GM12878 (cell line): Measurements from ENCODE around the gene SLC25A30. TPM values are rescaled to one million over a fixed set of nuclear protein-coding genes. Genes with fewer than 3 reads are reported as not detected.

ENCODE experiments used
- ASH2L ChIP-seq: fragments of 300-600, 200-600 bp; sonication (generic); IDR thresholded peaks from 2 replicates; pipeline ENCODE4 v1.6.1; 2017; ENCODE audit warnings: low read depth, mild to moderate bottlenecking, borderline replicate concordance
- ATF2 ChIP-seq: IDR thresholded peaks from 2 replicates; pipeline ENCODE4 v1.6.1; 2012; ENCODE audit warnings: low read length, inconsistent platforms
- BACH1 ChIP-seq: fragments of 450-650 bp; IDR thresholded peaks from 2 replicates; pipeline ENCODE4 v1.6.1; 2017; ENCODE audit warnings: mild to moderate bottlenecking, borderline replicate concordance
- CBFB ChIP-seq: IDR thresholded peaks from 2 replicates; pipeline ENCODE4 v1.6.1; 2016; ENCODE audit warnings: antibody characterized with exemption, low read depth
- ETV6 ChIP-seq, 2 experiments: fragments of 450-650 bp in 1 of 2; IDR thresholded peaks in 1 of 2; conservative IDR thresholded peaks in 1 of 2; 2 replicates each; pipeline ENCODE4 v1.6.1; 2014; ENCODE audit warnings: antibody characterized with exemption in 1 of 2, borderline replicate concordance in 1 of 2, low read depth in 1 of 2, mild to moderate bottlenecking in 1 of 2, moderate library complexity in 1 of 2
- HCFC1 ChIP-seq: fragments of 150-350 bp; IDR thresholded peaks from 2 replicates; pipeline ENCODE4 v1.6.1; 2014; ENCODE audit warnings: low read length
- IRF4 ChIP-seq: IDR thresholded peaks from 2 replicates; pipeline ENCODE4 v1.6.1; 2011; ENCODE audit warnings: low read depth, low read length
- MAX ChIP-seq: IDR thresholded peaks from 2 replicates; pipeline ENCODE4 v1.6.1; 2012; ENCODE audit warnings: low read depth, low read length, improper control_type of control experiment
- MYC ChIP-seq: IDR thresholded peaks from 2 replicates; pipeline ENCODE4 v1.6.1; 2011; ENCODE audit warnings: mild to moderate bottlenecking, low read length, moderate library complexity, inconsistent platforms; ENCODE audit not compliant: insufficient read depth, insufficient replicate concordance, insufficient read length, severe bottlenecking
- PML ChIP-seq: IDR thresholded peaks from 2 replicates; pipeline ENCODE4 v1.6.1; 2012; ENCODE audit warnings: low read length, inconsistent platforms
- POLR2A ChIP-seq: IDR thresholded peaks from 2 replicates; pipeline ENCODE4 v1.6.1; 2011; ENCODE audit warnings: low read depth, mild to moderate bottlenecking, low read length
- RUNX3 ChIP-seq: IDR thresholded peaks from 2 replicates; pipeline ENCODE4 v1.6.1; 2012; ENCODE audit warnings: low read length, inconsistent platforms
- SMARCA5 ChIP-seq: fragments of 450-650 bp; IDR thresholded peaks from 2 replicates; pipeline ENCODE4 v1.6.1; 2017; ENCODE audit warnings: mild to moderate bottlenecking
- SPI1 ChIP-seq: IDR thresholded peaks from 2 replicates; pipeline ENCODE4 v1.6.1; 2011; ENCODE audit warnings: low read depth, mild to moderate bottlenecking, low read length, moderate library complexity, borderline replicate concordance; ENCODE audit not compliant: insufficient read depth
- SREBF1 ChIP-seq: IDR thresholded peaks from 2 replicates; pipeline ENCODE4 v1.6.1; 2012; ENCODE audit warnings: mild to moderate bottlenecking, low read length
- SREBF2 ChIP-seq: IDR thresholded peaks from 2 replicates; pipeline ENCODE4 v1.6.1; 2012; ENCODE audit warnings: mild to moderate bottlenecking, low read length
- SUPT20H ChIP-seq: IDR thresholded peaks from 2 replicates; pipeline ENCODE4 v1.6.1; 2011; ENCODE audit warnings: low read depth, mild to moderate bottlenecking, low read length, moderate library complexity, borderline replicate concordance; ENCODE audit not compliant: control insufficient read depth
- SUZ12 ChIP-seq: fragments of 200-600 bp; sonication (generic); IDR thresholded peaks from one replicate; pipeline ENCODE4 v1.6.1; 2018; ENCODE audit warnings: antibody characterized with exemption, mild to moderate bottlenecking; ENCODE audit not compliant: unreplicated experiment
- YBX1 ChIP-seq: fragments of 450-650 bp; IDR thresholded peaks from 2 replicates; pipeline ENCODE4 v1.6.1; 2016; ENCODE audit warnings: antibody characterized with exemption
- ZNF207 ChIP-seq: fragments of 450-650 bp; IDR thresholded peaks from 2 replicates; pipeline ENCODE4 v1.6.1; 2014; ENCODE audit warnings: antibody characterized with exemption, mild to moderate bottlenecking, borderline replicate concordance
- ZNF217 ChIP-seq: fragments of 450-650 bp; IDR thresholded peaks from 2 replicates; pipeline ENCODE4 v1.6.1; 2017; ENCODE audit warnings: antibody characterized with exemption, mild to moderate bottlenecking
- ZNF24 ChIP-seq: fragments of 450-650 bp; IDR thresholded peaks from 2 replicates; pipeline ENCODE4 v1.6.1; 2017; ENCODE audit warnings: antibody characterized with exemption, mild to moderate bottlenecking
- ZNF622 ChIP-seq: fragments of 450-650 bp; IDR thresholded peaks from 2 replicates; pipeline ENCODE4 v1.6.1; 2017; ENCODE audit warnings: mild to moderate bottlenecking, inconsistent platforms
- polyA plus RNA-seq, 11 experiments: library from polyadenylated mRNA; depleted of rRNA in 4 of 11; unstranded in 6 of 11; stranded (reverse) in 5 of 11; fragments of >200 nt; fragmentation: Nextera tagmentation in 4 of 11; fragmentation: Illumina TruSeq in 1 of 11; extraction: Ambion mirVana in 4 of 11; extraction: Trizol in 1 of 11; gene quantifications; 1 replicate in 1 of 11; 2 replicates in 10 of 11; pipeline versions ENCODE4 v1.2.1 to v1.2.3, GENCODE V29; 2011 to 2016; ENCODE audit warnings: inconsistent platforms in 2 of 11, missing spikeins in 2 of 11, low read depth in 1 of 11
- total RNA-seq, 4 experiments: library from RNA; depleted of rRNA in 3 of 4; stranded (reverse); fragments of >200 nt in 3 of 4; fragmentation: Illumina TruSeq in 1 of 4; extraction: Trizol in 1 of 4; gene quantifications; 2 replicates each; pipeline versions ENCODE4 v1.2.1 to v1.2.3, GENCODE V29; 2013 to 2021
- TF ChIP-seq, protein P1 (sequence below): IDR thresholded peaks from 2 replicates; pipeline ENCODE4 v1.6.1; 2011; ENCODE audit warnings: borderline replicate concordance, low read depth, mild to moderate bottlenecking, moderate library complexity, low read length; ENCODE audit not compliant: insufficient read depth, poor library complexity, severe bottlenecking
- TF ChIP-seq, protein P2 (sequence below): IDR thresholded peaks from 2 replicates; pipeline ENCODE4 v1.6.1; 2012; ENCODE audit warnings: mild to moderate bottlenecking, low read depth, low read length

SLC25A30 gene
- total and polyA plus RNA-seq, 10 of the 15 experiments (the other 5 are each of a cell fraction or from before 2014, with no cell fraction given) = 2.4 to 18.0 (median 8.9) TPM

GRCh38 chr13:45417790-45418534, at the start of gene SLC25A30 (continued):
- TF ChIP-seq MAX (peak; percentile 78; the same call in 1 of the 2 replicates), POLR2A (peak; percentile 71), SREBF1 (no peak), MYC (no peak), ZNF622 (no peak), SREBF2 (no peak), CBFB (no peak), PML (no peak), SUPT20H (no peak), ATF2 (no peak), HCFC1 (no peak), YBX1 (no peak), ASH2L (no peak), SUZ12 (no peak), SPI1 (no peak), ZNF217 (no peak), SMARCA5 (peak; percentile 36; the same call in 1 of the 2 replicates), IRF4 (no peak), RUNX3 (no peak; the same call in 1 of the 2 replicates), ZNF207 (no peak), ETV6 (conservative IDR thresholded peaks at IDR 0.05 in 1 of 2, IDR thresholded peaks at IDR 0.05 in 1 of 2; ENCODE audit: borderline replicate concordance in 1 of 2, low read depth in 1 of 2) (no peak), ZNF24 (0 out of 2 replicates have a peak, but pooled peaks have one; percentile 18), BACH1 (peak; percentile 65)
- TF ChIP-seq, protein P1, sequence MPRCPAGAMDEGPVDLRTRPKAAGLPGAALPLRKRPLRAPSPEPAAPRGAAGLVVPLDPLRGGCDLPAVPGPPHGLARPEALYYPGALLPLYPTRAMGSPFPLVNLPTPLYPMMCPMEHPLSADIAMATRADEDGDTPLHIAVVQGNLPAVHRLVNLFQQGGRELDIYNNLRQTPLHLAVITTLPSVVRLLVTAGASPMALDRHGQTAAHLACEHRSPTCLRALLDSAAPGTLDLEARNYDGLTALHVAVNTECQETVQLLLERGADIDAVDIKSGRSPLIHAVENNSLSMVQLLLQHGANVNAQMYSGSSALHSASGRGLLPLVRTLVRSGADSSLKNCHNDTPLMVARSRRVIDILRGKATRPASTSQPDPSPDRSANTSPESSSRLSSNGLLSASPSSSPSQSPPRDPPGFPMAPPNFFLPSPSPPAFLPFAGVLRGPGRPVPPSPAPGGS = no peak
- TF ChIP-seq, protein P2, sequence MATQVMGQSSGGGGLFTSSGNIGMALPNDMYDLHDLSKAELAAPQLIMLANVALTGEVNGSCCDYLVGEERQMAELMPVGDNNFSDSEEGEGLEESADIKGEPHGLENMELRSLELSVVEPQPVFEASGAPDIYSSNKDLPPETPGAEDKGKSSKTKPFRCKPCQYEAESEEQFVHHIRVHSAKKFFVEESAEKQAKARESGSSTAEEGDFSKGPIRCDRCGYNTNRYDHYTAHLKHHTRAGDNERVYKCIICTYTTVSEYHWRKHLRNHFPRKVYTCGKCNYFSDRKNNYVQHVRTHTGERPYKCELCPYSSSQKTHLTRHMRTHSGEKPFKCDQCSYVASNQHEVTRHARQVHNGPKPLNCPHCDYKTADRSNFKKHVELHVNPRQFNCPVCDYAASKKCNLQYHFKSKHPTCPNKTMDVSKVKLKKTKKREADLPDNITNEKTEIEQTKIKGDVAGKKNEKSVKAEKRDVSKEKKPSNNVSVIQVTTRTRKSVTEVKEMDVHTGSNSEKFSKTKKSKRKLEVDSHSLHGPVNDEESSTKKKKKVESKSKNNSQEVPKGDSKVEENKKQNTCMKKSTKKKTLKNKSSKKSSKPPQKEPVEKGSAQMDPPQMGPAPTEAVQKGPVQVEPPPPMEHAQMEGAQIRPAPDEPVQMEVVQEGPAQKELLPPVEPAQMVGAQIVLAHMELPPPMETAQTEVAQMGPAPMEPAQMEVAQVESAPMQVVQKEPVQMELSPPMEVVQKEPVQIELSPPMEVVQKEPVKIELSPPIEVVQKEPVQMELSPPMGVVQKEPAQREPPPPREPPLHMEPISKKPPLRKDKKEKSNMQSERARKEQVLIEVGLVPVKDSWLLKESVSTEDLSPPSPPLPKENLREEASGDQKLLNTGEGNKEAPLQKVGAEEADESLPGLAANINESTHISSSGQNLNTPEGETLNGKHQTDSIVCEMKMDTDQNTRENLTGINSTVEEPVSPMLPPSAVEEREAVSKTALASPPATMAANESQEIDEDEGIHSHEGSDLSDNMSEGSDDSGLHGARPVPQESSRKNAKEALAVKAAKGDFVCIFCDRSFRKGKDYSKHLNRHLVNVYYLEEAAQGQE = no peak
- TF ChIP-seq, all 136 proteins: peak for 27
